Esophagus squamous epithelium (tissue), 5 donors: ENCODE results near the gene PTPRT. TPM values are rescaled to one million over a fixed set of nuclear protein-coding genes. Genes with fewer than 3 reads are reported as not detected.

Source experiments
- DNase-seq: peaks from one replicate; lab custom pipeline; 2025; lab: John Stamatoyannopoulos, UW
- H3K27ac ChIP-seq, 4 donors: fragments of 200-600 bp; sonication (generic); one replicate each; pipeline ENCODE4 v1.5.1; 2016 to 2019; ENCODE audit warnings: mild to moderate bottlenecking in 1 of 4
- H3K27me3 ChIP-seq, 4 donors: fragments of 200-600 bp; sonication (generic); 1 replicate in 3 of 4; 2 replicates in 1 of 4; pipeline versions ENCODE4 v1.5.1 to v1.6.0; 2017 to 2021; ENCODE audit warnings: antibody characterized with exemption in 1 of 4
- H3K36me3 ChIP-seq, 3 donors: fragments of 200-600 bp; sonication (generic); one replicate each; pipeline ENCODE4 v1.5.1; 2016 to 2019
- H3K4me1 ChIP-seq, 3 donors: fragments of 200-600 bp; sonication (generic); one replicate each; pipeline ENCODE4 v1.5.1; 2017 to 2019
- H3K4me3 ChIP-seq, 4 donors: fragments of 200-600 bp; sonication (generic); 1 replicate in 3 of 4; 2 replicates in 1 of 4; pipeline ENCODE4 v1.5.1; 2016 to 2019; ENCODE audit warnings: mild to moderate bottlenecking in 2 of 4, moderate library complexity in 1 of 4
- H3K9me3 ChIP-seq, 3 donors: fragments of 200-600 bp; sonication (generic); one replicate each; pipeline ENCODE4 v1.5.1; 2016 to 2019
- POLR2A ChIP-seq, 4 donors: fragments of 450-650 bp; IDR thresholded peaks; one replicate each; pipeline ENCODE4 v1.6.1; 2017; ENCODE audit warnings: antibody characterized with exemption in 4 of 4, mild to moderate bottlenecking in 4 of 4, moderate library complexity in 3 of 4
- WGBS, 2 donors: methylation state at CpG; one replicate each; pipeline ENCODE4 v1.1.5; 2018; 5-methylcytosine and 5-hydroxymethylcytosine counted together
- intact Hi-C: fragments of 100-400 bp; cut with DNase I; formaldehyde crosslinking; loops from one replicate; pipeline ENCODE4 v1.15.0; 2022
- total RNA-seq, 4 donors: library from RNA; depleted of rRNA; stranded (reverse); fragments of >200 nt; gene quantifications; one replicate each; pipeline ENCODE4 v1.1.0, GENCODE V29; 2016
- TF ChIP-seq, protein P1 (sequence below), 6 experiments: fragments of 450-650 bp in 4 of 6; fragments of 200-600 bp in 2 of 6; sonication (generic) in 2 of 6; IDR thresholded peaks; one replicate each; pipeline ENCODE4 v1.5.1; 2016 to 2019; ENCODE audit warnings: antibody characterized with exemption in 6 of 6, mild to moderate bottlenecking in 4 of 6, moderate library complexity in 4 of 6
- donor health status: DM: yes; HTN: yes; CAD: no.

Gene PTPRT
- total RNA-seq, 4 donors from 2014 or later: under 0.01 to 0.06 TPM; not detected in 2

- TF ChIP-seq, protein P1, sequence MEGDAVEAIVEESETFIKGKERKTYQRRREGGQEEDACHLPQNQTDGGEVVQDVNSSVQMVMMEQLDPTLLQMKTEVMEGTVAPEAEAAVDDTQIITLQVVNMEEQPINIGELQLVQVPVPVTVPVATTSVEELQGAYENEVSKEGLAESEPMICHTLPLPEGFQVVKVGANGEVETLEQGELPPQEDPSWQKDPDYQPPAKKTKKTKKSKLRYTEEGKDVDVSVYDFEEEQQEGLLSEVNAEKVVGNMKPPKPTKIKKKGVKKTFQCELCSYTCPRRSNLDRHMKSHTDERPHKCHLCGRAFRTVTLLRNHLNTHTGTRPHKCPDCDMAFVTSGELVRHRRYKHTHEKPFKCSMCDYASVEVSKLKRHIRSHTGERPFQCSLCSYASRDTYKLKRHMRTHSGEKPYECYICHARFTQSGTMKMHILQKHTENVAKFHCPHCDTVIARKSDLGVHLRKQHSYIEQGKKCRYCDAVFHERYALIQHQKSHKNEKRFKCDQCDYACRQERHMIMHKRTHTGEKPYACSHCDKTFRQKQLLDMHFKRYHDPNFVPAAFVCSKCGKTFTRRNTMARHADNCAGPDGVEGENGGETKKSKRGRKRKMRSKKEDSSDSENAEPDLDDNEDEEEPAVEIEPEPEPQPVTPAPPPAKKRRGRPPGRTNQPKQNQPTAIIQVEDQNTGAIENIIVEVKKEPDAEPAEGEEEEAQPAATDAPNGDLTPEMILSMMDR (IDR thresholded peaks at IDR 0.05): no peak
- no peak for TF ChIP-seq POLR2A (IDR thresholded peaks at IDR 0.05)
- no peaks in the 10 kb centered on the region for H3K36me3 ChIP-seq
- intact Hi-C loops: no loop called here
- no peaks in the 10 kb centered on the region for H3K9me3 ChIP-seq
- 47 to 49% methylated on average over 5 of the region's 5 CpGs for WGBS, 2 donors
- H3K4me3 ChIP-seq: no peak overlapping the region
- no peak for DNase-seq
- no peak overlapping the region for H3K27ac ChIP-seq
- no peaks in the 10 kb centered on the region for H3K4me1 ChIP-seq
- H3K27me3 ChIP-seq: no peaks in the 10 kb centered on the region
These were observed 182.9 kb downstream of the PTPRT start for GRCh38 chr20:43006651-43007375.

DNA sequence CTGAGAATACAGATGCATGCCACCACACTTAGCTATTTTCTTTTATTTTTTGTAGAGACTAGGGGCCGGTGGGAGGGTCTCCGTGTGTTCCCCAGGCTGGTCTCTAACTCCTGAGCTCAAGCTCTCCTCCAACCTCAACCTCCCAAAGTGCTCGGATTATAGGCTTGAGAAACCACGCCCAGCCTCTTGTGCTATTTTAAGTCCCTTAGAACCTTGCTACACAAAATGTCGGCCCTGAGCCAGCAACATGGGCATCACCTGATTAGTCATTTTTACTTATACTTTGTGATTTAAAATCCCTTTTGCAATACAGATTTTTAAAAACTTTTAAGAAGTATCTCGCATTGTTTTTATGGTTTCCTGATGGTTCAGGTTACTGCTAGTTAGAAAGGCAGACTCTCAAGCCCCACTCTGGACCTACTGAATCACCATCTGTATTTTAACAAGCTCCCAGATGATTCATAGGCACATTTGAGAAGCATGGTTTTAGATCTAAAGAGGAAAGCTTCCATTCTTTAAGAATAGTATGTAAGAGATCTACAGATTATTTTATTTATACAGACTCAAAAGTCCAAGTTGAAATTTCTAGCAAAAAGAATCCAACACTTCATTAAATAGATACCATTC, 186.3 kb downstream of the PTPRT start:
- Histone ChIP-seq H3K27me3 (no peaks in the 10 kb centered on the region), H3K4me1 (no peaks in the 10 kb centered on the region), H3K4me3 (no peak overlapping the region), H3K27ac (no peak overlapping the region), H3K9me3 (no peaks in the 10 kb centered on the region), H3K36me3 (no peaks in the 10 kb centered on the region)
- intact Hi-C loops: no loop called here
- TF ChIP-seq, protein P1 (IDR thresholded peaks at IDR 0.05): no peak
- TF ChIP-seq POLR2A (IDR thresholded peaks at IDR 0.05): no peak
- DNase-seq: no peak
- 68 to 79% methylated on average over 6 of the region's 6 CpGs for WGBS, 2 donors

GRCh38 chr20:42996141-42996540, 193.6 kb downstream of the PTPRT start:
- intact Hi-C loops: no loop called here
- H3K27me3 ChIP-seq: no peaks in the 10 kb centered on the region
- DNase-seq: no peak
- TF ChIP-seq POLR2A (IDR thresholded peaks at IDR 0.05): no peak
- TF ChIP-seq, protein P1 (IDR thresholded peaks at IDR 0.05): no peak
- H3K9me3 ChIP-seq: no peaks in the 10 kb centered on the region
- H3K27ac ChIP-seq: no peak overlapping the region
- 53 to 59% methylated on average over 2 of the region's 2 CpGs for whole genome bisulfite sequencing, 2 donors
- H3K4me3 ChIP-seq: no peak overlapping the region
- H3K4me1 ChIP-seq: no peaks in the 10 kb centered on the region
- H3K36me3 ChIP-seq: no peaks in the 10 kb centered on the region

DNA sequence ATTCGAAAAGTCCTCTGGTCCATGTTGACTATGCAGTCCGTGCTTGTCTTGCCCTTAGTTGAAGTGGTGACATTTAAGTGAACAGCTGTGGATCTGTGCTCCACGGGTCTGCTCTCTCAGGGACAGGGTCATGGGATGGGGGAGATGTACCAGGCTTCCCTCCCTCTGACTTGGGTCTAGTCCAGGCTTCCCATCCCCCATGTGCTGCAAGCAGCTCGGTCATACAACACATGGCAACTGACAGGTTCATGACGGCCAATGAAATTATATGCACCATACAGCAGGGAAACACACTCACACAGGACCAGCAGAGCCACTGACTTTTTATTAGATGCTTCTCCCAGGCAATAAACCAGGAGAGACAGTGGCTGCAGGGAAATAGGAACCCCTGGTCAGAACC, 201.4 kb downstream of the PTPRT start:
- no peak overlapping the region for H3K27ac ChIP-seq
- H3K9me3 ChIP-seq: no peaks in the 10 kb centered on the region
- 68 to 77% methylated on average over 4 to 5 of the region's 5 CpGs for WGBS, 2 donors
- no peaks in the 10 kb centered on the region for H3K36me3 ChIP-seq
- intact Hi-C loops: no loop called here
- no peaks in the 10 kb centered on the region for H3K4me1 ChIP-seq
- no peak for DNase-seq
- TF ChIP-seq, protein P1 (IDR thresholded peaks at IDR 0.05): no peak
- TF ChIP-seq POLR2A (IDR thresholded peaks at IDR 0.05): no peak
- no peak overlapping the region for H3K4me3 ChIP-seq
- H3K27me3 ChIP-seq: no peaks in the 10 kb centered on the region

GRCh38 chr20:42987376-42988114, 202.2 kb downstream of the PTPRT start:
- 51 to 72% methylated on average over 8 to 10 of the region's 10 CpGs for whole genome bisulfite sequencing, 2 donors
- H3K36me3 ChIP-seq: no peaks in the 10 kb centered on the region
- no peaks in the 10 kb centered on the region for H3K9me3 ChIP-seq
- H3K4me1 ChIP-seq: no peaks in the 10 kb centered on the region
- intact Hi-C loops: no loop called here
- H3K27me3 ChIP-seq: no peaks in the 10 kb centered on the region
- no peak for DNase-seq
- no peak overlapping the region for H3K4me3 ChIP-seq
- no peak overlapping the region for H3K27ac ChIP-seq
- TF ChIP-seq, protein P1 (IDR thresholded peaks at IDR 0.05): no peak
- TF ChIP-seq POLR2A (IDR thresholded peaks at IDR 0.05): no peak
